HG03064 (cell line): ENCODE measurements around the gene FHOD1.

ENCODE experiments used
- ATAC-seq: cut with Tn5 transposase; IDR thresholded peaks from one replicate; pipeline ENCODE4 v1.9.1; 2021; ENCODE audit warnings: low read depth; ENCODE audit not compliant: unreplicated experiment

Gene FHOD1

DNA sequence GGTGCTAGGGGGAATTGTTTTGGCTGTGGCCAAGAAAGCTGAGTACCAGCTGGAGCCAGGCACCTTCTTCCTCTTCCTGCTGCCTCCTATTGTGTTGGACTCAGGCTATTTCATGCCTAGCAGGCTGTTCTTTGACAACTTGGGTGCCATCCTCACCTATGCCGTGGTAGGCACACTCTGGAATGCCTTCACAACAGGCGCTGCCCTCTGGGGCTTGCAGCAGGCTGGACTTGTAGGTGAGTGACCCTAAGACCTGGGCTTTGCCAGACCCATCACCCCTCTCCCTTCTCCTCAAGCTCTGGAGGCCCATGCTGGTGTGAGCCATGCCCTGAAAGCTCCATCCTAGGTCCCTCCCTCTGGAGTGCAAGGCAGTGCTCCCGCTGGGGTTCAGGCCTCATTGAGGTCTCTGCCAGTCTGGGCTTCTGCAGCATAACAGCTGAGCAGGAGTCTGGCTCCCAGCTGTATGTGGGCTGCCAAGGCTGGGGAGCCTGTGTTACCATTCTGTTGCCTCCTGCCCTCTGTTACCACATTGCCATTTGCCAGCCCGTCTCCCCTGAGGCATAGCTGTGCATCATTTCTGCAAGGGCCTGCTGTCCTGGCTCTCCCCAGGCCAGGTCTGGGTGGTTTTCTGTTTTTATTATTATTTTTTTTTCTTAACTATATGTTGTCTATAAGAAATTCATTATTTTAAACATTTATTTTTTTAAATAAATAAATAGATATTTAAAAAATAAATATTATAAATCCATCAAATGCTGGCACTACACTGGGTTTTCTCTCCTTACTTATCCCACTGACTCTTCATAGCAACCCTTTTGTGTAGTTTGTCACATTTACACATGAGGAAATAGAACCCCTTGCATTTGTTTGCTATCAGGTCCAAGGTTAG is 5.6 kb upstream of the FHOD1 start:
- no peak for ATAC-seq

DNA sequence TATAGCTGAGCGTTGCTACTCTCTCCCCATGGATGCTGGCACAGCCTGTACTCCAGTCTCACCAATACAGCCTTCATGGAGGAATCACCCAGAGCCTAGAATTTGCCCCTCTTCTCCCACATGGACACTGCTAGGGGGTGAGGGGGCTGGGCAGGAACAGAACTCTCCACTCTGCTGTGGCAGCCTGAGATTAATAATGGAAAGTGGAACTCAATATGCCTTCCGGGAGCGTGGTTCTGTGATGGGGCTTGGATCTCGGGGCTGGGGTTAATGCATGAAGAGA is 2.7 kb upstream of the FHOD1 start:
- ATAC-seq = no peak

DNA sequence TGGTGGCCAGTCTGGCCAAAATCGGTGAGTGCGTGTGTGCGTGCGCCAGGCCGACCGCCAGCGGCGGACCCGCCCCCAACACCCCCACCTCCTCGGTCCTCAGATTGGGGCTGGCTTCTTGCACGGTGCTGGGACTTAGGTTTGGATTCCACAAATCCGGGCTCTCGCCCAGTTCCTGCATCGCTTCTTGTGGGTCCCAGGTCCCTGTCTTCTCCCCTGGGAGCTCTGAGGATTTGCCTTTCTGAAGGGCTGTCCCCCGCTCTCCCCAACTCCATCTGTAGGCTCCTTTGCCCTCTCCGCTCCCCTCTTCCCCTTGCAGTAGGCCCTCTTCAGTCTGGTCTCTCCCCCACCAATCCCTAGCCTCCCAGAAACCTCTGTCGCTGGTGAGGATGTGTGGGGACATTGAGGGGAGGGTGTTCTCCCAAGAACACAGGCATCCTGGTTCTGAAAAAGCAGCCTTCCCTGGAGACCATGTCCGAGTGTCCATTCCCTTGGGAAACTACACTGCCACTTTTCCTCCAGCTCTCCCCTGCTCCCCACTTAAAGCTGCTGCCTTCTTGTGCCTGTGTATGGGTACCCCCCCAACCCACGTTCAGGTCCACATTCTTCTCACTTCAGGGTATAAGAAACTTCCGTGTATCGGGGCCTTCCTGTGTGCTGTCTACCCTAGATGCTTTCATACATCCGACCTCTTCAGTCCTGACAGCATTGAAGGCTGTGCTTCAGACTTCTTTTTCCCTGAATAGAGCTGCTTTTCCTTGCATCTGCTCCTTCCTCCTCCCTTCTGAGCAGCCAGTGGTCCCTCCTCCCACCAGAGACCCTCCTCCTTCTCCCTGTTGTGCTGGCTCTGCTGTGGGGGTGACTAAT is 2.1 kb upstream of the FHOD1 start:
- no peak for ATAC-seq

DNA sequence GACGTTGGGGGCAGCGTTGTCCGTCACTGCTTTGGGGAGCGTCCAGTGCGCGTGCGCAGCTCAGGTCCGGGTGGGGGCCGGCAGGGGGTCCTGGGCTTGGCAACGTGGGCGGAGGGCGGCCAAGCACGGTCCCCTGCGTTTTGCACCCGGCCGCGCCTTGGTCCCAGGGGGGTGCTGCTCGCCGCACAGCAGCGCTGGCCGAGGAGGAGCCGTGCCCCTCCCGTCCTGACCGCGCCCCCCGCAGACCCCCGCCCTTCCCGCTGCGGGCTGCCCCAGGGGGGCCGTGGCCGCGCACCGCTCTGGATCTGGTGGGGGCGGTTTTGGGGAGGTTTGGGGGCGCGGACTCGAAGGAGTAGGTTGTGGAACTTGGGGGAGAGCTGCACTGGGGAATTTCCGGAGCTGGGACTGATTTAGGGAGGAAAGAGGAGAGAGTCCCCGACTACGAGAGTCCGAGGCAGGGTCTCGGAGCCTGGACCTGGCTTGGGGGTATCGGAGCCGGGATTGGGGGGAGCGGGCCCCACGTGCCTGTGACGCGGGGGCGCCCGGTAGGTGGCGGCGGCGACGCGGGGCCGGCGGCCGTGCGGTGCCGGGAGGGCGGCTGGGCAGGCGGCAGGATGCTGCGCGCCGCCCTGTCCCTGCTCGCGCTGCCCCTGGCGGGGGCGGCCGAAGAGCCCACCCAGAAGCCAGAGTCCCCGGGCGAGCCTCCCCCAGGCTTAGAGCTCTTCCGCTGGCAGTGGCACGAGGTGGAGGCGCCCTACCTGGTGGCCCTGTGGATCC is 1.3 kb upstream of the FHOD1 start, which contains the start of gene SLC9A5:
TSS of gene SLC9A5 (plus strand) at position 579 of the 777 bp plus-strand sequence. CDS start at position 615, 36 bp downstream.
- no peak for ATAC-seq

DNA sequence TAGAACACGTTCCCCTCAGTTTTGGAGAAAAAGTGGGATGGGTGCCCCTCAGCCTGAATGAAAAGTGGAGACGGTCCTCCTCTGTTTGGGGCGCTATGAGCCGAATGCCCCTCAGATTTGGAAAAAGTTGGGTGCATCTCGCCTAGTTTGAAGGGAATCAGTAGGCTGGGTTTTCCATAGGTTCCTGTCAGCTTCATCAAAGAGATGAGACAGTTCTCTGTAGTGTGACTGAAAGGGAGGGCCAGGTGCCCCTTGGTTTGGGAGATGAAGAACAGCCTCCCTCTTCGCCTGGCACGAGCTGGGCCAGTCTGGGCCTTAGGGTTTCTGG is 756 bp upstream of the FHOD1 start:
- ATAC-seq = no peak

DNA sequence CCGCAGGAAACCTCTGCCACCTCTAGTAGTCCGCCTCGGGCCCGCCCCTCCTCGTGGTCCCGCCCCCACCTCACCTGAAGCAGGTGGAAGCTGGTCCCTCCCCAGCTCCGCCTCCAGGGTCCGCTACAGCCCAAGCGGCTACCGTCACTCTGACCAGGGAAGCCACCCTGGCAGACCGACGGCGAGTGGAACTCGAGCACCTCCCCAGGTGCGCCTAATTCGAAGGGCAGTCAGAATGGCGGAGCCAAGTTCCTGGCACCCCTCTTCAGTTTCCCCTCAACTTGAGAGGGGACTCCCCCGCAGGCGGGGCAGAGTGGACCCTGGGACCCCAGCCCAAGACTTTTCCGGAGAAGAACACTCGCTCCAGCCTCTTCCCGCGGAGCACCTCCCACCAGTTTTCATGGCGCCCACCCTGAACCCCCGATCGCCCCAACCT is 507 bp downstream of the FHOD1 start:
- no peak for ATAC-seq

DNA sequence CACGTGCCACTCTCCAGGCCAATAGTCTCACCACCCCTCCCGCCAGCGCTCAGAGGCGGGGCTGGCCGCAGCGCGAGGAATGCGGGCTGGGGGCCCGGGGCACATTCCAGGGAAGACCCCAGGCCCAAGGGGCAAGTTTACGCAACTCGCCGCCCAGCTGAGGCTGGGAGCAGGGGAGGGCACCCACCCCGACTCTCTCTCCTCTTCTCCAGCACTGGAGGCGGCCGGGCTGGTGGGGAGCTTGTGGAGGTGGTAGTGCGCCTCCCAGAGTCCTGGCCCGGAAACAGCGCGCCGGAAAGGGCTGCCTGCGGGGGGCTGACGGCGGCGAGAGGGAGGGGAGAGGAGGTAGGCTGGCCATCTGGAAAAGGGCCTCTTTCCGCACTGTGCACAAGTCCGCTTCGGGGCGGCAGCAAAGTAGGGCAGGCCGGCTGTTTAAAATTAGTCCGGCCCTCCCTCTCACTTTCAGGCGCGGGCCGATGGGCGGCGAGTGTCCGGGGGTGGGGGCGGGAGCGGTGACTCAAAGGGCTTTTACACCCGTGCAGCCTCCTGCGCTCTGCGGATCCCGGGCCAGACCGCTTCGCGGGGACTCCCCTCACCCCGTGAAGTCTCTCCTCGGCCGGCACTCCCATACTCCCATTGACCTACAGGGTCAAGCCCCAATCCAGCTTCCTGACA is 1.1 kb downstream of the FHOD1 start:
- no peak for ATAC-seq

DNA sequence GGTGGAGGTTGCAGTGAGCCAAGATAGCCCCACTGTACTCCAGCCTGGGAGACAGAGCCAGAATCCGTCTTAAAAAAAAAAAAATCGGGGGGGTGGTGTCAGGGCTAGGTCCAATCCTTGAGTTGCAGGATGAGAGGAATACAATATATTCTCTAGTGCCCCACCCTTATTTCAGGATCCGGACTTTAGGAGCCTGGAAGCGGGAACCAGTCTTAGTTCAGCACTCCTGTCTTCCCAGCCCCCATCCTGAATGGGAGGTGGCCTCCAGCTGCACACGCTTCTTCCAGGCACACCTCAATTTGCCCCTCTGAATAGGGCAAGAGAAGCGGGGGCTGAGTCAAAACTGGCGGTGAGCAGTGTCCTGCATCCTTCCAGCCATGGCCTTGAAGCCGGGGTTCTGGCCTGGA is 1.6 kb downstream of the FHOD1 start:
- no peak for ATAC-seq

DNA sequence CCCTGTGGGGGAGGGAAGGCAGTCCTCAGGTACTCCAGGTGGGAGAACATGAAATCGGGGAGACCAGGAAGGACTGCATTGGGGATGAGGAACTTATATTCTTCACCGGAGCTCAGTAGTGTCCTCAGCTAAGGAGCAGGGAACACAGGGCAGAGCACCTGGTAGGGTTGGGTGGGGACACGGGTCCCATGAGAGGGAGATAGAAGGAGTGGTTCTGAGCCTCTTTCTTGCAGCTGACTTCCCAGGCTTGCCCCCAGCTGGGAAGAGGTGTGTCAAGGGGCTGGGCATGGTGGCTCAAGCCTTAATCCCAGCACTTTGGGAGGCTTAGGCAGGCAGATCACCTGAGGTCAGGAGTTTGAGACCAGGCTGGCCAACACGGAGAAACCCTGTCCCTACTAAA is 2.1 kb downstream of the FHOD1 start:
- ATAC-seq = no peak

DNA sequence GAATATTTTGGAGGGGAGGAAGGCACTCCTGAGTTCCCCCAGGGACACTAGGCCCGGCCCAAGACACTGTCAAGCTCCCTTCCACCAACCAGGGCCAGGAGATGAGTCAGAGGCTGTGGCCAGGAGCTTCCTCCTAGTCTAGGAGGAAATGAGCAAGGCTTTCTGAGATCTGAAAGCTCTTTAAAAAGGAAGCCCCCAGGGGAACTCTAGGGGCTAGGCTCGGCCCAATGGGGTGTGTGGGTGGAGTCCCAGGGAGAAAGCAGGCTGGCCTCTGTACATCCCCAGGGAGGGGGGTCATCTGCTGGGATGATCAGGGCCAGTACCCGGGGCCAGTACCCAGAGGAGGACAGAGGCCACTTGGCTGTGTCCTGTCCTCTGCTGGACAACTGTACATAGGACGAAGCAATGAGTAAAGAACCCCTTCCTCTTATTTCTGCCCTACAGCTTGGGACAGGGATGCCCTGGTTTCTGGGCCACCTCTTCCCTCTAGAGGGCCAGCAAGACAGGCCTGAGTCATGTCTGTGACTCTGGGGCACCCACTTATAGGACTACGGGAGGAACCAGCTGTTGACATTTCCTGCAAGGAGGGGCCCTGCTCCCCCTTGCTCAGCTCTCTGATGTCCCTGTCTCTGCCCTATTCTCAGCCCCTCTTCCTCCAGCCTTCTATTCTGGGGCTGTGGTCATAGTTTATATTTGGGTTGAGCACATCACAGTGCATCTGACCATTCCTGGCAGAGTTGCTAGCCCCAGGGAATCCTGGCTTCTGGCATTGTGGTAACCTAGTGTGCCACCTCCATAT is 2.7 kb downstream of the FHOD1 start:
- peak; percentile 45 for ATAC-seq

DNA sequence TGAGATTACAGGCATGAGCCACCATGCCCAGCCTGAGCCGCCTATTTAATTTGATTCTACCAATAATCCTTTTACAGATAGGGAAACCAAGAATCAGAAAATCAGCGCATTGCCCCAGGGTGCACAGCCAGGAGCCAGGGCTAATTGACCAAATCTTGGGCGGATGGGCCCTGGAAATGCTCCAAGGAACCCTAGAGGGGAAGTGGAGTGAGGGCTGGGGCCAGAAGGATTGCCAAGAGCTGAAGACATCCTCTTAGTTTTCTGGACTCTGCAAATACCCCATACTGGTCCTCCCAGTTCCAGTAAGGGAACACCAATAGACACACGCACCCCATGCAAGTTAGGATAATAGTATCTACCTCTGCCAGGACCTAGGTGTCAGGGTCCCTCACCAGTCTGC is 3.8 kb downstream of the FHOD1 start:
- no peak for ATAC-seq

DNA sequence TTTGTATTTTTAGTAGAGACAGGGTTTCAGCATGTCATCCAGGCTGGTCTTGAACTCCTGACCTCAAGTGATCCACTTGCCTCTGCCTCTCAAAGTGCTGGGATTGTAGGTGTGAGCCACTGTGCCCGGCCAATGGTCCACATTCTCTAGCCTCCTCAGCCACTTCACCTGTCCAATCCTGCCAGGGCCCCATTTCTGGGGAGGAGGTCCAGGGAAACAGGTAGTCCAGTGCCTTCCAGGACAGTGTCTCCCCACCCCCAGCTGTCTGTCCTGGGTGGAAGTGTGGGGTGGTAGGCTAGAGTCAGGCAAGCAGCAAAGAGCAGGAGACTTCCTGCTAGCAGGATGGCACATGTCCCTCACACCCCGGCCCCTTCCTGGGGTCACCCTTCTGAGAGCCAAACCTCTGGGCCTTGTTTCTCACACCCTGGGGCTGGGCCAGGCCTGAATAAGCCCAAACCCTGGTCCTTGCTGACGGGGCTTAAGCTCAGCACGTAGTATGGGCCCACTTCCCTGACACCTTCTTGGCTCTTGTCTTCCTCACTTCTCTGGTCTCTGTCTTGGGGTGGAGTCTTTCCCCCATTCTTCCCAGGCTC is 5.0 kb downstream of the FHOD1 start:
- no peak for ATAC-seq

DNA sequence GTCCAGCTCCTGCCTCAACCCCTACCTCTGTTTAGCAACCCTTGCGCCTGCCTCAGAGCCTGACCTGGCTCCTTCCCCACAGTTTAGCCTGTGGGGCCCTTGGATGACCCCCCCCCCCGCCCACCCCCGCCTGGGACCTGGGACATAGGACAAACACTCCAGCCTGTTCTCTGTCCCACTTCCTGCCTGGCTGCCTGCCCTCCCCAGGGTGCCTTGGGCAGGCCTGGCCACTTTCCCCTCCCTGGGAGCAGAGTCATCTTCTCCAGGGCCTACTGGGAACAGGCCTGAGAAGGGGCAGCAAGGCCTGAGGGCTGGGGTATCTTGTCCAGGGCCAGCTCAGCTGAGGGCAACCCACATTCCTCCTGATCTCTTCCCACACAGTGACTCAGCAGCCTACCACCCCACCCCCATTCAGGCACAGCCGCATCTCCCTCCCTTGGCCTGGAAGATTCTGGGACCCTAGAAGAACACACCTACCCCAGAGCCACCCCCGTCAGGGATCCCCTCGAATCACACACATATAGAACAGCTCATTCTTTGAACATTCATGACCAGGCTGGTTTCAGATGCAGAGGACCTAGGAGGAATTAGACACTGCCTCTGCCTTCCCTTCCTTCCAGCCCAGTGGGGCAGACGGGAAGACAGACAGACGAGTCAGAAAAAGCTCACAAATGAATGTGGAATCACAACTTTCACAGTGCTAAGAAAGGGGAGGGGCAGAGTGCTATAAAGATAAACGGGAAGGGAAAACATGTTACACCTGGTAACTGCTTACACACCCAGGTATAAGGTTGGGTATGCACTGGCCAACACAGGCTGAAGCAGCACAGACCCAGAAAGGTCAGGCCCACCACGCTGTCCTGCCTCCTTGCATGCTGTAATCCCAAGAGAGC is 6.0 kb downstream of the FHOD1 start:
- ATAC-seq = no peak

DNA sequence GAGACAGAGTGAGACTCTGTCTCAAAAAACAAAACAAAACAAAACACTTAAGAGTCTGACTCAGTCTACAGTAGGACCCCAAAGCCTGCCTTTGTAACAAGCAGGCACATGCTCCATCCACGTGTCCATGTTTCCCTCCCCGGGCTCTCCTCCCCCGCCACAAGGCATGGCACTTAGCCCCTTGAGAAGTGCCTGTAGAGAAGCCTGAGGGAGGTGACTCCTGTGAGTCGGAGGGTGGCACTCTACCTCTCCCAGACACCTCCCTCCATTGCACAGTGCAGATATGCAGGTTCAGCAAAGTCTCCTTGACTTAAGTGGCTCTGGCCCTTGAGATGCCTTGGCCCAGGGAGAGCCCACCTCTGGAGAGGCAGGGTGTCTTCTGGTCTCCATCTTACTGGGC is 6.8 kb downstream of the FHOD1 start:
- no peak for ATAC-seq

DNA sequence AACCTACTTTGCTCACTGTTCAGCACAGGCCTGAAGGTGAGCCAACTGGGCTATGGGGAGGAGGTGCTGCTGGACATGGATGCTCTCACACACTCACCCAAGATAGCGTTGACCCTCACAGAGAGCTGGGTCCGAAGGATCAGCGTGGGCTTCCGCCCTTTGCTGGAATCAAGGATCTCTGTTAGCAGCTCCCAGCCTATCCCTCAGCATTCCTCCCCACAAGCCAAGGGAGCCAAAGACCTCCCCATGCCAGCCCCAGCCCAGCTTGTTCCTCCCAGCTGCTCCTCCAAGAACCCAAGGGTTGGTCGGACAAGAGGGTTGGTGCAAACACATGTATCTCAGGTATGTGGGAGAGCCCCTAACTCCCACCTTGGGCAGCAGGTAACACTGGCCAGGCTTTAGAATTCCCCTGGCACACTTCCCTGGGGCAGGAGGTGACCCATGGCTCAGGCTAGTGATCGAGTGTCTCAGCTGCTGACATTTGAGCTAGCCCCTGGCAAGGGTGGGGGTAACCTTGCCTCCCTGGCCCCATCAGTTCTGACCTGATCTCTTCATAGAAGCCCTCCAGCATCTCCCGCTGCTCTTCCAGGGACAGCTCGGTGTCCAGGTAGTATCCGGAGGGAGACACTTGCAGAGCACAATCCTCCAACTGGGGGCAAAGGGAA is 8.3 kb downstream of the FHOD1 start:
- ATAC-seq = no peak

DNA sequence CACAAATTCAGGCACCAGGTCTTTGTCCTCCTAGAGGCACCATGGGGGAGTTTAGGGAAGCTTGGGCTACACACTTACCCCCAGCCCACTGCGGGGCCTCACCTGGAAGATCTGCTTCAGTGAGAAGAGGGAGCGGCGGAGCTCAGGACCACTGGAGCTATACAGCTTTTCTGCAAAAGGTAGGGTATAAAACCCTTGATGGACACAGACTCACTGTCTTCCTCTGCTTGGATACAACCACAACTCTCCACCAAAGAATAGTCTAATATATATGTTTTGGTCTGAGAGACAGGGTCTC is 9.1 kb downstream of the FHOD1 start:
- no peak for ATAC-seq

DNA sequence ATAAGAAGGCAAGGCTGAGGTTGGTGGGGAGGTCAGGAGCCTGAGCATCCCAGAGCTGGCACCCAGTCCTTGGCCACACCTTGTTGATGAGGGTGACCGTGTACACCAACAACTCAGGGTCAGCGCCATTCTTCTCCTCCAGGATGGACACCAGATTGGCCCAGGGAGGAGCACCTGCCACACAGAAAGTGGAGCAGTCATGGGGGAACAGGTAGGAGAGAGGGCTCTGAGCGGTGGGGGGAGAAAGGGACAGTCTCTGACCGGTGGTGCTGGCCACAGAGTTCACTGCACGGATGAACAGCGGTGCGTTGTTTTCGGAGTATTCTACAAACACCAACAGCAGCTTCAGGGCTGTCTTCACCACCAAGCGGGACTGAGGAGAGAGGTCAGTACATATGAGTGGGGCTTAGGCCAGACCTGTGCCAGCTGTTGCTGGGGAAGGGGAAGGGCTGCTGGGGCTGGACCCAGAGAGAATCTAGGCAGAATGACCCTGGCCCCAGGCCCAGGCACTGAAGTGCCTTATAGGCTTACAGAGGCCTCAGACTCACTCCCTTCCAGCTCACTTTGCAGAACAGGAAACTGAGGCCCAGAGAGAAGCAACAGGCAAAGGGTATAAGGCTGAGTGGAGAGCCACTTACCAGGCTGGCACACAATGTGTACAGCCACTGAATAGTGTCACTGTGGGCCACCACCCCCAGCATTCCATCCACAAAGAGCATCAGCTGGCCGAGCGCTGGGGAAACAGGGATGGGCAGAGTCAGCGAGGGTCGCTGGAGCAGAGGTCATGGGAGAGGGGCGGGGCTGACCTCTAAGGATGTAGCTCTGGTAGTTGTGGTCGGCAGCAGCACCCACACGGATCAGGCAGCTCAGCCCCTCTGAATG is 9.6 kb downstream of the FHOD1 start:
- no peak for ATAC-seq
